Fibroblast of lung (primary cell): Measurements from ENCODE around the gene PNPLA3. TPM values are rescaled to one million over a fixed set of nuclear protein-coding genes. Genes with fewer than 3 reads are reported as not detected.
A peak's percentile ranks its signal among the peaks of the same experiment; 100 is the strongest.

Experiments
- DNase-seq, 2 donors: peaks; one replicate each; pipeline versions ENCODE4 v3.0.0 to v3.0.0-alpha.2; 2010; ENCODE audit warnings: low read depth in 2 of 2
- H2AFZ ChIP-seq: 2 replicates; pipeline ENCODE4 v1.5.1; 2012; ENCODE audit warnings: low read length, control low read depth, inconsistent platforms
- H3K27ac ChIP-seq: 2 replicates; pipeline ENCODE4 v1.5.1; 2011; ENCODE audit warnings: low read length, control low read depth; ENCODE audit not compliant: insufficient read depth
- H3K27me3 ChIP-seq: 2 replicates; pipeline ENCODE4 v1.5.1; 2011; ENCODE audit warnings: mild to moderate bottlenecking, low read length; ENCODE audit not compliant: control insufficient read depth, insufficient read depth
- H3K36me3 ChIP-seq: 2 replicates; pipeline ENCODE4 v1.5.1; 2011; ENCODE audit warnings: low read length; ENCODE audit not compliant: control insufficient read depth, insufficient read depth
- H3K4me1 ChIP-seq: 2 replicates; pipeline ENCODE4 v1.5.1; 2011; ENCODE audit warnings: low read length; ENCODE audit not compliant: control insufficient read depth, insufficient read depth; ENCODE audit errors: extremely low read depth
- H3K4me2 ChIP-seq: 2 replicates; pipeline ENCODE4 v1.5.1; 2011; ENCODE audit warnings: low read length, control low read depth; ENCODE audit not compliant: insufficient read depth; ENCODE audit errors: extremely low read depth
- H3K4me3 ChIP-seq, 4 experiments: fragments of 200-600 bp in 1 of 4; sonication (generic) in 1 of 4; replicated peaks in 1 of 4; 2 replicates each; pipeline ENCODE4 v1.5.1; 2011 to 2016; ENCODE audit warnings: low read length in 4 of 4, low read depth in 3 of 4, mild to moderate bottlenecking in 3 of 4, control low read depth in 2 of 4, inconsistent platforms in 1 of 4, mixed read lengths in 1 of 4; ENCODE audit not compliant: insufficient read depth in 1 of 4; ENCODE audit errors: control extremely low read depth in 1 of 4
- H3K79me2 ChIP-seq: 2 replicates; pipeline ENCODE4 v1.5.1; 2012; ENCODE audit warnings: mild to moderate bottlenecking, low read length, inconsistent platforms; ENCODE audit not compliant: control insufficient read depth, insufficient read depth
- H3K9ac ChIP-seq: 2 replicates; pipeline ENCODE4 v1.5.1; 2011; ENCODE audit warnings: mild to moderate bottlenecking, low read length, control low read depth; ENCODE audit not compliant: insufficient read depth
- H3K9me3 ChIP-seq: 2 replicates; pipeline ENCODE4 v1.5.1; 2012; ENCODE audit warnings: low read depth, low read length; ENCODE audit not compliant: control insufficient read depth, insufficient read depth
- H4K20me1 ChIP-seq: 2 replicates; pipeline ENCODE4 v1.5.1; 2011; ENCODE audit warnings: low read length; ENCODE audit not compliant: control insufficient read depth, insufficient read depth; ENCODE audit errors: extremely low read depth
- EZH2 ChIP-seq: IDR thresholded peaks from 2 replicates; pipeline ENCODE4 v1.5.1; 2012; ENCODE audit warnings: low read length, control low read depth, mild to moderate bottlenecking; ENCODE audit errors: missing control alignments
- polyA plus RNA-seq, 2 donors: library from polyadenylated mRNA; depleted of rRNA in 1 of 2; stranded (reverse) in 1 of 2; unstranded in 1 of 2; fragments of >200 nt; gene quantifications; 2 replicates each; pipeline ENCODE4 v1.2.1, GENCODE V29; 2011 to 2012; ENCODE audit warnings: missing spikeins in 1 of 2
- total RNA-seq: library from RNA; depleted of rRNA; stranded (reverse); fragments of >200 nt; gene quantifications from 2 replicates; pipeline ENCODE4 v1.2.1, GENCODE V29; 2014
- TF ChIP-seq, protein P1 (sequence below), 2 donors: IDR thresholded peaks in 1 of 2; conservative IDR thresholded peaks in 1 of 2; 1 replicate in 1 of 2; 2 replicates in 1 of 2; pipeline ENCODE4 v1.5.1; 2011 to 2012; ENCODE audit warnings: low read length in 2 of 2, control low read depth in 1 of 2, inconsistent platforms in 1 of 2, low read depth in 1 of 2, mild to moderate bottlenecking in 1 of 2

The PNPLA3 gene
- total and polyA plus RNA-seq, 2 donors (not counting 1 experiment from before 2014, with no cell fraction given) = 6.8 to 12.6 TPM

DNA sequence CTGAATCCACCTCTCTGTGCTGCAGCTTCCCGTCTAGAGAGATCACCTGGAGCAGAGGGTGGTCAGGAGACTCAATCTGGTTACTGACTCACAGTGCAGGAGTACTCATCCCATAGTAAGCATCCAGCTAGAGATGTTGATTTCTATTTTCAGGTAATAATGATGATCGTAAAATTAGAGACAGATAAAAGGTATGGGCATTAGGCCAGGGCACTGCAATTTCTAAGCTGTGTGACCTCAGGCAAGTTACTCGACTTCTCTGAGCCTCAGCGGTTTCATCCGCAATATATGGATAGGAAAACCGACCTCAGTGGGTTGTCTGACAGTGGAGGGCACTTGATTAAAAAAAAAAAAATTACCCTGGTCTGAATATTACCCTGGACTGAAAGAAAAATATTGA, 17.8 kb downstream of the PNPLA3 start:
- Histone ChIP-seq H3K9me3 (no peaks in the 10 kb centered on the region), H4K20me1 (no peaks in the 10 kb centered on the region), H3K27ac (no peak overlapping the region), H3K36me3 (peaks cover 5% of the 10 kb centered on the region), H3K79me2 (no peaks in the 10 kb centered on the region), H3K4me3 (no peak overlapping the region), H3K4me1 (no peaks in the 10 kb centered on the region), H3K9ac (no peak overlapping the region), H3K4me2 (no peak overlapping the region), H2AFZ (no peak overlapping the region), H3K27me3 (no peaks in the 10 kb centered on the region)
- DNase-seq = no peak
- TF ChIP-seq, protein P1, sequence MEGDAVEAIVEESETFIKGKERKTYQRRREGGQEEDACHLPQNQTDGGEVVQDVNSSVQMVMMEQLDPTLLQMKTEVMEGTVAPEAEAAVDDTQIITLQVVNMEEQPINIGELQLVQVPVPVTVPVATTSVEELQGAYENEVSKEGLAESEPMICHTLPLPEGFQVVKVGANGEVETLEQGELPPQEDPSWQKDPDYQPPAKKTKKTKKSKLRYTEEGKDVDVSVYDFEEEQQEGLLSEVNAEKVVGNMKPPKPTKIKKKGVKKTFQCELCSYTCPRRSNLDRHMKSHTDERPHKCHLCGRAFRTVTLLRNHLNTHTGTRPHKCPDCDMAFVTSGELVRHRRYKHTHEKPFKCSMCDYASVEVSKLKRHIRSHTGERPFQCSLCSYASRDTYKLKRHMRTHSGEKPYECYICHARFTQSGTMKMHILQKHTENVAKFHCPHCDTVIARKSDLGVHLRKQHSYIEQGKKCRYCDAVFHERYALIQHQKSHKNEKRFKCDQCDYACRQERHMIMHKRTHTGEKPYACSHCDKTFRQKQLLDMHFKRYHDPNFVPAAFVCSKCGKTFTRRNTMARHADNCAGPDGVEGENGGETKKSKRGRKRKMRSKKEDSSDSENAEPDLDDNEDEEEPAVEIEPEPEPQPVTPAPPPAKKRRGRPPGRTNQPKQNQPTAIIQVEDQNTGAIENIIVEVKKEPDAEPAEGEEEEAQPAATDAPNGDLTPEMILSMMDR (conservative IDR thresholded peaks at IDR 0.05 in 1 of 2, IDR thresholded peaks at IDR 0.05 in 1 of 2; ENCODE audit: low read depth in 1 of 2, low read length in 2 of 2) = no peak
- TF ChIP-seq EZH2 = no peak

DNA sequence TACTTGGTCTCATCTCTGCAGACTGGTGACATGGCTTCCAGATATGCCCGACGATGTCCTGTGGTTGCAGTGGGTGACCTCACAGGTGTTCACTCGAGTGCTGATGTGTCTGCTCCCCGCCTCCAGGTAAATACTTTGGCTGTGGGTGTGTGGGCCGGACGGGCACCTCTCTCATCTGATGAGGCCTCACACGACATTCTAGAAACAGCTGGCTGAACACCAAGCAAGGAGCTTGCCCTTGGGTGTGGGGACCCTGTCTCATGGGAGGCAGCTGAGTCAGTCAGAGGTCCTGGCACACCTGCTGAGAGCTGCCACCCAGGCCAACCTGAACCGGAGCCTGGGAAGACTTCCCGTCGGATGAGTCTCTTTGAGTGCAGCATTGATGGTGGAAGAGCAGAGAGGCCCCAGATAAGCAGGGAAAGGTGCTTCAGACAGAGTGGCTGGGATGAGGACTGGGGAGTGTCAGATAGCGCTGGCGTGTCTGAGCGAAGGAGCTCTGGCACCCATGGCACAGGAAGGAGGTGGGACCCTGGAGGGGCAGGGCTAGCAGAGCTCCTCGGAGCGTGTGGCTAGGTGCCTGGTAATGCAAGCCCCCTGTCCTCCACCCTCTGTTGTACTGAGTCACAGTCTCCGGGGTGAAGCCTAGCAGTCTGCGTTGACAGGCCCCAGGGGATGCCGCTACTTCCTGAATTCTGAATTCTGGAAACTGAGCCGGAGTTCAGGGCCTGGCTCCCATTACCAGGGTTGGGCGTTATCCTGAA, 21.2 kb downstream of the PNPLA3 start:
- no peak for TF ChIP-seq EZH2
- TF ChIP-seq, protein P1 (conservative IDR thresholded peaks at IDR 0.05 in 1 of 2, IDR thresholded peaks at IDR 0.05 in 1 of 2; ENCODE audit: low read depth in 1 of 2, low read length in 2 of 2) = no peak
- no peak overlapping the region for H3K27ac ChIP-seq
- no peak overlapping the region for H3K4me3 ChIP-seq
- H3K9me3 ChIP-seq = no peaks in the 10 kb centered on the region
- no peak for DNase-seq
- H2AFZ ChIP-seq = no peak overlapping the region
- no peak overlapping the region for H3K4me2 ChIP-seq
- H3K27me3 ChIP-seq = no peaks in the 10 kb centered on the region
- peaks cover 3% of the 10 kb centered on the region for H3K36me3 ChIP-seq
- no peaks in the 10 kb centered on the region for H3K4me1 ChIP-seq
- H3K79me2 ChIP-seq = no peaks in the 10 kb centered on the region
- H3K9ac ChIP-seq = no peak overlapping the region
- H4K20me1 ChIP-seq = no peaks in the 10 kb centered on the region

DNA sequence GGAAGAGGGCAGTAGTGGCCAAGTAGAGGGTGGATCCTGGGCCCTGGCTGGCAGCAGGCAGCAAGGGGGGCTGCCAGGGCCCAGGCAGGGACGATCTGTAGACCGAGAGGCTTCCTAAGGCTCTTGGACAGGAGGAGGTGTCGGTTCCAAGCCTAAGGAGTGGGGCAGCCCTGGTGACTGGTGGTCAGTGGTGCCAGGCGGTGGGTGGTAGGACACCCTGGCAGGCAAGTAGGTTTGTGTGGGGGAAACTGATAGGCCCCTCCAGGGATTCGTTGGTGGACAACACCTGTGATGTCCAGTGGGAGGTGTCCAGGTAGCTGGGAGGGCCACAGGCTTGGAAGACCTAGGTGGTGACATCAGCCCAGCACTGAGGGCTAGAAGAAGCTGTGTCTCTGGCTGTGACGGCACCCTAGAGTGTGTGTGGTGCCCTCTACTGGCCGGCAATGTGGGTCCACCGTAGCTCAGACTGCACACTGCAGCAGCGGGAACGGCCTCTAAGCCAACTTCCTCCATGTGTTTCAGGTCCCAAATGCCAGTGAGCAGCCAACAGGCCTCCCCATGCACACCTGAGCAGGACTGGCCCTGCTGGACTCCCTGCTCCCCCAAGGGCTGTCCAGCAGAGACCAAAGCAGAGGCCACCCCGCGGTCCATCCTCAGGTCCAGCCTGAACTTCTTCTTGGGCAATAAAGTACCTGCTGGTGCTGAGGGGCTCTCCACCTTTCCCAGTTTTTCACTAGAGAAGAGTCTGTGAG, 22.2 kb downstream of the PNPLA3 start:
- peaks cover 3% of the 10 kb centered on the region for H3K36me3 ChIP-seq
- no peak overlapping the region for H3K27ac ChIP-seq
- H3K4me1 ChIP-seq = no peaks in the 10 kb centered on the region
- no peak overlapping the region for H2AFZ ChIP-seq
- no peaks in the 10 kb centered on the region for H3K9me3 ChIP-seq
- TF ChIP-seq, protein P1 (conservative IDR thresholded peaks at IDR 0.05 in 1 of 2, IDR thresholded peaks at IDR 0.05 in 1 of 2; ENCODE audit: low read depth in 1 of 2, low read length in 2 of 2) = peak; percentile 66 to 81
- TF ChIP-seq EZH2 = no peak
- no peaks in the 10 kb centered on the region for H3K27me3 ChIP-seq
- H3K4me2 ChIP-seq = no peak overlapping the region
- peak; percentile 45 to 58 for DNase-seq
- H4K20me1 ChIP-seq = no peaks in the 10 kb centered on the region
- no peaks in the 10 kb centered on the region for H3K79me2 ChIP-seq
- H3K9ac ChIP-seq = no peak overlapping the region
- H3K4me3 ChIP-seq = no peak overlapping the region
